Measurements from ENCODE around the gene CRABP1. TPM values are rescaled to one million over a fixed set of nuclear protein-coding genes. Genes with fewer than 3 reads are reported as not detected.

The CRABP1 gene
- total RNA-seq, 2 donors from 2014 or later = not detected

GRCh38 chr15:78324144-78324543 is 16.0 kb upstream of the CRABP1 start:
- Mint-ChIP-seq H3K9me3 (no peaks in the 10 kb centered on the region), H3K36me3 (ENCODE audit: low read depth) (no peaks in the 10 kb centered on the region), H3K4me1 (no peaks in the 10 kb centered on the region), H3K4me3 (no peak overlapping the region), H3K27me3 (no peaks in the 10 kb centered on the region), H3K27ac (no peak overlapping the region)
- ATAC-seq (replicated peaks) = no peak

- Mint-ChIP-seq H3K4me1 (no peaks in the 10 kb centered on the region), H3K27me3 (no peaks in the 10 kb centered on the region), H3K4me3 (no peak overlapping the region), H3K36me3 (ENCODE audit: low read depth) (no peaks in the 10 kb centered on the region), H3K9me3 (no peaks in the 10 kb centered on the region), H3K27ac (no peak overlapping the region)
- ATAC-seq (replicated peaks) = no peak
These were observed 14.9 kb upstream of the CRABP1 start for GRCh38 chr15:78325092-78325843.

GRCh38 chr15:78327466-78327865 is 12.7 kb upstream of the CRABP1 start:
- Mint-ChIP-seq H3K27ac (no peak overlapping the region), H3K4me3 (no peak overlapping the region), H3K4me1 (no peaks in the 10 kb centered on the region), H3K9me3 (no peaks in the 10 kb centered on the region), H3K27me3 (no peaks in the 10 kb centered on the region), H3K36me3 (ENCODE audit: low read depth) (no peaks in the 10 kb centered on the region)
- ATAC-seq (replicated peaks) = no peak

GRCh38 chr15:78329625-78330024 is 10.5 kb upstream of the CRABP1 start:
- Mint-ChIP-seq H3K27ac (no peak overlapping the region), H3K9me3 (no peaks in the 10 kb centered on the region), H3K4me1 (no peaks in the 10 kb centered on the region), H3K4me3 (no peak overlapping the region), H3K36me3 (ENCODE audit: low read depth) (no peaks in the 10 kb centered on the region), H3K27me3 (no peaks in the 10 kb centered on the region)
- ATAC-seq (replicated peaks) = peak; percentile 43

- no peak for ATAC-seq (replicated peaks)
- no peak overlapping the region for H3K4me3 Mint-ChIP-seq
- H3K4me1 Mint-ChIP-seq = no peaks in the 10 kb centered on the region
- H3K27ac Mint-ChIP-seq = no peak overlapping the region
- no peaks in the 10 kb centered on the region for H3K9me3 Mint-ChIP-seq
- H3K36me3 Mint-ChIP-seq (ENCODE audit: low read depth) = no peaks in the 10 kb centered on the region
- peaks cover 14% of the 10 kb centered on the region for H3K27me3 Mint-ChIP-seq
These were observed 5.3 kb upstream of the CRABP1 start for GRCh38 chr15:78334845-78335244.

GRCh38 chr15:78335985-78336384 is 4.2 kb upstream of the CRABP1 start:
- ATAC-seq (replicated peaks) = no peak
- no peak overlapping the region for H3K27ac Mint-ChIP-seq
- no peaks in the 10 kb centered on the region for H3K4me1 Mint-ChIP-seq
- H3K27me3 Mint-ChIP-seq = peaks cover 14% of the 10 kb centered on the region
- no peaks in the 10 kb centered on the region for H3K36me3 Mint-ChIP-seq (ENCODE audit: low read depth)
- no peak overlapping the region for H3K4me3 Mint-ChIP-seq
- no peaks in the 10 kb centered on the region for H3K9me3 Mint-ChIP-seq

- ATAC-seq (replicated peaks) = no peak
- Mint-ChIP-seq H3K9me3 (no peaks in the 10 kb centered on the region), H3K27ac (no peak overlapping the region), H3K27me3 (peaks cover 22% of the 10 kb centered on the region), H3K4me1 (no peaks in the 10 kb centered on the region), H3K36me3 (ENCODE audit: low read depth) (no peaks in the 10 kb centered on the region), H3K4me3 (no peak overlapping the region)
These were observed 1.4 kb upstream of the CRABP1 start for GRCh38 chr15:78338781-78339180.

DNA sequence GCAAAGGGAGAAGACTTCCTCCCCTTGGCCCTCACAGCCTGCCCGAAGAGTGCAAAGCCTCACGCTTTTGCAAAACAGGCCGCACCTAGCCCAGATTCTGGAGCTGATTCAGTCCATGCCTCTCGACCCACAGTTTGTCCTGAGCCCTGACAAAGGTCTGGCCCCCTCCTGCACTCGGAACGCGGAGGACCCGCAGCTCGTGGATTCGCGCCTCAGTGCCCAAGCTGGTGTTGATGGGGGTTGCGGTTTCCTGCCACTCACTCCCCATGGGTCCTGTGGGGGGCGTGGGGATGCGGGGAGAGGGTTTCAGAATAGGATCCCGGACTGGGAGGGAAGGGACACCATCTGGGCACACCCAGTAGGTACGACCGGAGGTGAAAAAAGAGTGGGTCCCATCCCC is 594 bp upstream of the CRABP1 start:
- no peaks in the 10 kb centered on the region for H3K36me3 Mint-ChIP-seq (ENCODE audit: low read depth)
- no peak overlapping the region for H3K27ac Mint-ChIP-seq
- H3K4me3 Mint-ChIP-seq = no peak overlapping the region
- no peaks in the 10 kb centered on the region for H3K4me1 Mint-ChIP-seq
- no peaks in the 10 kb centered on the region for H3K9me3 Mint-ChIP-seq
- no peak for ATAC-seq (replicated peaks)
- H3K27me3 Mint-ChIP-seq = peaks cover 22% of the 10 kb centered on the region

GRCh38 chr15:78341057-78341987 is 1.2 kb downstream of the CRABP1 start:
- H3K27ac Mint-ChIP-seq = no peak overlapping the region
- no peak for ATAC-seq (replicated peaks)
- H3K4me1 Mint-ChIP-seq = no peaks in the 10 kb centered on the region
- peaks cover 22% of the 10 kb centered on the region for H3K27me3 Mint-ChIP-seq
- no peaks in the 10 kb centered on the region for H3K36me3 Mint-ChIP-seq (ENCODE audit: low read depth)
- no peak overlapping the region for H3K4me3 Mint-ChIP-seq
- no peaks in the 10 kb centered on the region for H3K9me3 Mint-ChIP-seq

GRCh38 chr15:78342021-78342420 is 1.9 kb downstream of the CRABP1 start:
- Mint-ChIP-seq H3K4me3 (no peak overlapping the region), H3K9me3 (no peaks in the 10 kb centered on the region), H3K4me1 (no peaks in the 10 kb centered on the region), H3K27me3 (peaks cover 22% of the 10 kb centered on the region), H3K27ac (no peak overlapping the region), H3K36me3 (ENCODE audit: low read depth) (no peaks in the 10 kb centered on the region)
- ATAC-seq (replicated peaks) = no peak

DNA sequence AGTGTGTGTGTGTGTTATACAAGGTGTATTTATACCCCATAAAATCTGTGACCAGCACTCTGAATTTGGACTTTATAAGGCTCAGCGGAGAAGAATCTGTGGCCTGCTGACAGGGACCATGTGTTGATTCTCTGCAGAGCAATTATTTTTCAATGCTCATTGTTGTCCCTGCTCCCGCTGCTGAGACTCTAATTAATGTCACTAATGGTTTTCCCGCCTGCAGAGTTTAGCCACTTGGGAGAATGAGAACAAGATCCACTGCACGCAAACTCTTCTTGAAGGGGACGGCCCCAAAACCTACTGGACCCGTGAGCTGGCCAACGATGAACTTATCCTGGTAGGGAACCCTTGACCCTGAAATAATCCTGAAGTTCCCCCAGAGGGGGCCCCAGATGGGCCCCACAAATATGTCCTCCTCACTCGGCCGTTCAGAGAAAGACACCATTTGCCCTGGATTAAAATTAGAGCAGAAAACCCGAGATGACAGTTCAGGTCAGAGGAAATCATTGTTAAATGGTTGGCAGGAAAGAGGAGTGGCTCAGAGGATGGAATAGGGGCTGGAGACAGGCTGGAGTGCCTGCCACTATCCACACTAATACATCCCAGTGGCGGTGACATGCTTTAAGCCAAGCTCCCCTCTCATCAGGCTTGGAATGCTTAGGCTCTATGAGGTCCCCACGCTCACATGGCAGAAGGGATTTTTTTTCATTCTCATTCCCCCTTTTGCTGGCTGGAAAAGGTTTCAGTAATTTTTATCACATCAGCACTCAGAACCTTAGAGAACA is 3.3 kb downstream of the CRABP1 start:
- H3K27me3 Mint-ChIP-seq = peaks cover 21% of the 10 kb centered on the region
- no peaks in the 10 kb centered on the region for H3K36me3 Mint-ChIP-seq (ENCODE audit: low read depth)
- no peak overlapping the region for H3K27ac Mint-ChIP-seq
- no peaks in the 10 kb centered on the region for H3K4me1 Mint-ChIP-seq
- H3K4me3 Mint-ChIP-seq = no peak overlapping the region
- H3K9me3 Mint-ChIP-seq = no peaks in the 10 kb centered on the region
- ATAC-seq (replicated peaks) = no peak

GRCh38 chr15:78345396-78346125 is 5.4 kb downstream of the CRABP1 start:
- no peaks in the 10 kb centered on the region for H3K4me1 Mint-ChIP-seq
- H3K27ac Mint-ChIP-seq = no peak overlapping the region
- no peak overlapping the region for H3K4me3 Mint-ChIP-seq
- peaks cover 12% of the 10 kb centered on the region for H3K27me3 Mint-ChIP-seq
- no peaks in the 10 kb centered on the region for H3K9me3 Mint-ChIP-seq
- H3K36me3 Mint-ChIP-seq (ENCODE audit: low read depth) = no peaks in the 10 kb centered on the region
- no peak for ATAC-seq (replicated peaks)

- no peak overlapping the region for H3K27ac Mint-ChIP-seq
- no peak for ATAC-seq (replicated peaks)
- no peak overlapping the region for H3K4me3 Mint-ChIP-seq
- H3K36me3 Mint-ChIP-seq (ENCODE audit: low read depth) = no peaks in the 10 kb centered on the region
- peaks cover 9% of the 10 kb centered on the region for H3K27me3 Mint-ChIP-seq
- no peaks in the 10 kb centered on the region for H3K4me1 Mint-ChIP-seq
- H3K9me3 Mint-ChIP-seq = no peaks in the 10 kb centered on the region
These were observed 7.7 kb downstream of the CRABP1 start for GRCh38 chr15:78347586-78348543.

All from activated T-helper 17 cell treated with anti-CD3 and anti-CD28 coated beads, Interleukin-2, amount 50 U/mL, for 72 hours (primary cell).